ENCODE results near the gene TLCD3A. TPM values are rescaled to one million over a fixed set of nuclear protein-coding genes. Genes with fewer than 3 reads are reported as not detected.
"Not testable (repeated sequence)": the region's sequence is repeated elsewhere in the genome, so short reads cannot be mapped to it uniquely, and the experiment has no call there.

The TLCD3A gene
- total RNA-seq, 1 experiment from 2014 or later, result 42.5 TPM

DNA sequence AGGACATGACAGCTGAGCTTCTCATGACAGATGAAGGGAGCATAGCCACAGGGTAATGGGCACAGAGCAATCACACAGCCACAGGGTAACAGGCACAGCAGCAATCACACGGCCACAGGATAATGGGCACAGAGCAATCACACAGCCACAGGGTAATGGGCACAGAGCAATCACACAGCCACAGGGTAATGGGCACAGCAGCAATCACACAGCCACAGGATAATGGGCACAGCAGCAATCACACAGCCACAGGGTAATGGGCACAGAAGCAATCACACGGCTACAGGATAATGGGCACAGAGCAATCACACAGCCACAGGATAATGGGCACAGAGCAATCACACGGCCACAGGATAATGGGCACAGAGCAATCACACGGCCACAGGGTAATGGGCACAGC, 16.2 kb downstream of the TLCD3A start:
- not testable (repeated sequence) for DNase-seq (ENCODE audit: low spot score)

DNA sequence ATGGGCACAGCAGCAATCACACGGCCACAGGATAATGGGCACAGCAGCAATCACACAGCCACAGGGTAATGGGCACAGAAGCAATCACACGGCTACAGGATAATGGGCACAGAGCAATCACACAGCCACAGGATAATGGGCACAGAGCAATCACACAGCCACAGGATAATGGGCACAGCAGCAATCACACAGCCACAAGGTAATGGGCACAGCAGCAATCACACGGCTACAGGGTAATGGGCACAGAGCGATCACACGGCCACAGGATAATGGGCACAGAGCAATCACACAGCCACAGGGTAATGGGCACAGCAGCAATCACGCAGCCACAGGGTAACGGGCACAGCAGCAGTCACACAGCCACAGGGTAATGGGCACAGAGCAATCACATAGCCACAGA, 17.0 kb downstream of the TLCD3A start:
- DNase-seq (ENCODE audit: low spot score), result not testable (repeated sequence)

DNA sequence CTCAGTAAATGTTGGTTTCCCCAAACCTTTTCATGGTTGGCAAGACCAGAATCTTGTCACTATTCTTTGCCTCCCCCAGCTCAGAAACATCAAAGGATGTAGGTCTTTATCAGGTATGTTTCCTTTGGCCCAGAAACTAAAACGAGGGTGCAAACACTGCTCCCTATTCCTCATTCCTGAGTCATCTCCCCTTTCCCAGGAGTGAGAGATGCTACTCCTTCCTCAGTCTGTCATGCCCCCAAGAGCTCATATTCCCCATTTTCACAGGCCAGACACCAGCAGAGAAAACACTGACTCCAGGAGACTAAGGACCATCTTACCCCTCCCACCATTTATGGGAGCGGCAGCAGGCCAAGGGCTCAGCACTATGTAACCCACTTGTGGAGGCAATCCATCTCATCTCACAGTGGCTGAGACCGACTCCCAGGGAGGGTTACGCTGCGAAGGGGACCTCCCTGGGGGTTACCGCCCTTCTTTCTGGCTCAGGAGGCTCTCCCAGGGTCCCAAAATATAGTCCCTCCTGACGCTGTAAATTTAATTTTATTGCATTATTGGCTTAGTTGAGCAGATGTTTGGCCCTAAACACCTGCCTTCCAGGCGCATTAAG, 18.1 kb downstream of the TLCD3A start:
- DNase-seq (ENCODE audit: low spot score), result no peak

DNA sequence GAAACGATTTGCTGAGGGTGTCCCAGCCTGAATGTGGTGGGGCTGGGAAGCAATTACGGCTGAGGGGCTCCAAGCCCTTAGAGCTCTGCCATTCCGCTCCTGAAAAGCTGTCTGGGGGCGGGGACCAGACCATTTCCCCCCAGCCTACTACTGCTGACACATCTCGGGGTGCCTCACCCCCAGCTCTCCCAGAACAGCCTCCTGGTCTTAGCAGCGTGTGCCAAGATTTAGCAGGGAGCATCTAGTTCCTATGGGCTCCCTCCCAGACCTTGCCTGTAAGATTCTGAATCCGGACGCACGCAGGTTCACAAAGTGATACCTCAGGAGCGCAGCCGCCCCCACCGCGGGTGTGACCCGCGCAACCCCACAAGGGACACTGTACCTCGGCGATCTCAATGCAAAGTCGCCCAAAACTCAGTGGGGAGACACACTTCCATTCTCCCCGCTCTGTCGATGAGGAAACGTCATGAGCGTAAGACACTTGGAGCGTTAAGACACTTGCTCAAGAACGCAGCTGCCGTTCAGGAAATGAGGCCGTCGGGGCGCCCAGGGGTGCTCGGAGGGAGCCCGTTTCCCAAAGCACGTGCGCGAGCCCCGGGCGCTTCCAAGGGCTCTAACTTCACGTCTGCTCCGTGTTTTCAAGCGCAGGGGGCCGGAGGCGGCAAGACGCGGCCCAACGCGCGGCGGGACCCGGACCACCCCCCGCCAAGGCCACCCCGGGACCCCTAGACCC, 19.0 kb downstream of the TLCD3A start:
- peak; percentile 20 for DNase-seq (ENCODE audit: low spot score)

DNA sequence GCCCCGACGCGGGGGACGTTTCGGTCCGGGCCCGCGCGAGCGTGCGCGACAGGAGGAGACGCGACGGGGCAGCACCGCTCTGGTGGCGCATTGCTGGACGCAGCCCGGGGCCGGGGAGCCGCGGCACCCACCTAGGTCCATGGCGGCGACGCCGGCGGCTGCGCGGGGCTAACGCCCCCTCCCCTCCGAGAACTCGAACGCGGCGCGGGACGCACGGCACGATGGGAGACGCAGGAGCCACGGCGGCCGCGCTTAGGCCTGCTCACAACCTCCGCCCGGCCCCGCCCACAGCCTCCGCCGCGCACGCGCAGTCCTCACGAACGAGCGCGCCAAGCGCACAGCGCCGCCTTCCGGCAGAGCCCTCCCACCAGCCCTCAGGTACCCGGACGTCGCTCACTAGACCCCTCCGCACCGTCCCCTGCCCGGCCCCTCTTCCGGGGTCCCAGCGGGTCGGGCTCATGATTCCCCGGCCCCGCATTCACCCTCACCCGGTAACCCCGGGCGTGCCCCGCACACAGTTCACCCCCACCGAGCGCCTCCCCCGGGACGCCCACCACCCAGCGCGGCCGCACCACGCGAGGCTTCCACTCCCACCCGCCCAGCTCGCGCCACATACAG, 19.7 kb downstream of the TLCD3A start, which contains the start of gene GEMIN4:
Gene GEMIN4, minus strand, starts transcription at position 263 of the 618 bp plus-strand sequence. Its CDS starts 122 bp downstream, at position 141.
- peak; percentile 87 for DNase-seq (ENCODE audit: low spot score)

DNA sequence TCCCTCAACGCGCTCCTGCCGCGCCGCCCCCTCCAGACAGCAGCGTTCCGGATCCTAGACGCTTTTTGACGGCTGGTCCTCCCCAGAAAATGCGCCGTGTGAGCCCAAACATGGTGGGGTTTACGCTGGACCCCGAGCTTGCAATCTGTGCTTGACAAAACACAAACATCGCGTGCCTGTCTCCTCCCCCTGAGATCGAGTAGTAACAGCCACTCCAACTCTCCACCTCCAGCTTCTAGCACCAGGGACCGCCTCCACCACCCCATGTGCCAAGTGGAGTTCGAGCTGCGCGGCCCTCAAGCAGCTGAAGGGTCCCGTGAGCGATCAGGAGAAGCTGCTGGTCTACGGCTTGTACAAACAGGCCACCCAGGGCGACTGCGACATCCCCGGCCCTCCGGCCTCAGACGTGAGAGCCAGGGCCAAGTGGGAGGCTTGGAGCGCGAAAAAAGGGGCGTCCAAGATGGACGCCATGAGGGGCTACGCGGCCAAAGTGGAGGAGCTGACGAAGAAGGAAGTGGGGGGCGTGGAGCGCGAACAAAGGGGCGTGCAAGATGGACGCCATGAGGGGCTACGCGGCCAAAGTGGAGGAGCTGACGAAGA, 20.3 kb downstream of the TLCD3A start:
- DNase-seq (ENCODE audit: low spot score), result no peak

DNA sequence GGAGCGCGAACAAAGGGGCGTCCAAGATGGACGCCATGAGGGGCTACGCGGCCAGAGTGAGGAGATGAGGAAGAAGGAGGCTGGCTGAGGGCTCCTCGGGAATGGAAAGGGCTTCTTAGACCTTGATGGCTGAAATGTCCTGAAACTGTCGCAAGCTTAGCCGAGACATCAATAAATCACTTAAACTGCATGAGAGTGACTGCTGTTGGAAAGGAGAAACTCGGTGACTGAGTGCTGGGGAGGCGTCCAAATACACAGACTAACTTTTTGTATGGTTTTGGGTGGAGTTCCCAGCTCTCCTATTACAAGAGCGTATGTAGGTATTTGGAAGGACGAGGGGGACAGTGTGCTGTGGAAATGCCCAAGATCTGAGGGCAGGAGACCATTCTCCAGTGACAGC, 21.0 kb downstream of the TLCD3A start:
- no peak for DNase-seq (ENCODE audit: low spot score)

DNA sequence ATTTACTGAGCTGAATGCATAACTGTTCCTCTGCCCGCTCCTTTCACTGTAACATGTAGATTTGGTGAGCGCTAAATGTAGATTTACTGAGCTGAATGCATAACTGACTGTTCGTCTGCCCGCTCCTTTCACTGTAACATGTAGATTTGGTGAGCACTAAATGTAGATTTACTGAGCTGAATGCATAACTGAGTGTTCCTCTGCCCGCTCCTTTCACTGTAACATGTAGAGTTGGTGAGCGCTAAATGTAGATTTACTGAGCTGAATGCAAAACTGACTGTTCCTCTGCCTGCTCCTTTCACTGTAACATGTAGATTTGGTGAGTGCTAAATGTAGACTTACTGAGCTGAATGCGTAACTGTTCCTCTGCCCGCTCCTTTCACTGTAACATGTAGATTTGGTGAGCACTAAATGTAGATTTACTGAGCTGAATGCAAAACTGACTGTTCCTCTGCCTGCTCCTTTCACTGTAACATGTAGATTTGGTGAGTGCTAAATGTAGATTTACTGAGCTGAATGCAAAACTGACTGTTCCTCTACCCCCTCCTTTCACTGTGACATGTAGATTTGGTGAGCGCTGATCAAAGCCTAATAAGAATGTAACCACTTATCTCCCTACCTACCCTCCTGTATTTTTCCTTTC, 23.0 kb downstream of the TLCD3A start:
- not testable (repeated sequence) for DNase-seq (ENCODE audit: low spot score)

DNA sequence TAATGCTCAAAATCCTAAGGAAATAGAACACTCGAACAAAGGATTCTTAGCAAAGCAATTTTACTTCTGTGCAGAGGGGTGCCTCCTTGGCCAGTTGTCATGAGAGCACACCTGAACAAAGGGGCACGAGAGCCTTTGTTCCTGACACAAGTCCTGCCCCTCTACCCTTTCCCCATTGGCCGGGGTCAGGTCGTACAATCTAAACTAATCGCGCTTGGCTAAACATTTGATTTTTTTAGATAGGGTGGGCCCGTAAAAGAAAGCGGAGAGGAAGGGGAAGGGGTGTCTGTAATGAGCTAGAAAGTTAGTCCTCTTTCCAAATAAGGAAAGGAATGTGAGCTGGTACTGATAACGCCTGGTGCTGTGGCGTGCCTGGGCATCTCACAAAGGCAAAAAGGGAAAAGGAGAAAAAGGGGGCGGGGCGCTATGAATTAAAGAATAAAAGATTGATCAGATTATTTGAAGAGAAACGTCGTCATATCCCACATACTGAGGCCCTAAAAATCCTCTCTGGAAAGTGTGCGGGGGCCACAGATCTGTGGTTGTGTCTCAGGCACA, 23.7 kb downstream of the TLCD3A start:
- not testable (repeated sequence) for DNase-seq (ENCODE audit: low spot score)

DNA sequence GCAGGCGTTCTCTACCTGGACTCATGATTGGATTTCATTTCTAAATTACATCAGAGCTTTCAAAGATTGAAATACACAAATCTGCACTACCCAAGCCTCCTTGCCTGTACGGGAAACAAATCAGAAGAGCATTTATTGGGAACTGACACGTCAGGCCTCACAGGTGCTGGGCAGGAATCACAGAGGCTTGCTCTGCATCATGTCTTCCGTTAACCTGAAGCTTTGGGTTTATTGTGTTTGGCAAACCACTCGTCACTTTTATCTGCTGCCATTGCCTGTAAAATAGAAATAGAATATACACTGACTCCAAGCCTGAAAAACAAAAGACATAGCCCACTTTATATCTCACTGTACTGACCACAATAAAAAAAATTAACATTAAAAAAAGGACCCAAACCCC, 27.6 kb downstream of the TLCD3A start:
- no peak for DNase-seq (ENCODE audit: low spot score)

DNA sequence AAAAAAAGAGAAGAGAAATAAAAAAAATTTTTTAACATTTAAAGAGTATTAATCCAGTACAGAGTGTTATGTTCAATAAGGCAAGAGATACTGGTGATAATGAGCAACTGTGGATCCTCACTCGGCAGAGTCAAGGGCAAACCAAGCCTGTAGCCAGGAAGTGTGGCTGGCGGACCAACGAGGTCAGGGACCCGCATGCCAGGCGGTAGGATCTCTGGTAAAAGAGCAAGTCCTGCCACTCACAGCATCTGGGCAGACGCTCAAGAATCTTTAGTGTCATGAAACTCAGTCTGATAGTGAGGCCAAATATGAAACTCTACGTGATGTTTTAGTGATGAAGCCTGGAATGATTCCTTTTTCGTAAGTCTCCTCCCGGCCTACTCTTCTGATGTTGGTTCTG, 28.0 kb downstream of the TLCD3A start:
- no peak for DNase-seq (ENCODE audit: low spot score)

DNA sequence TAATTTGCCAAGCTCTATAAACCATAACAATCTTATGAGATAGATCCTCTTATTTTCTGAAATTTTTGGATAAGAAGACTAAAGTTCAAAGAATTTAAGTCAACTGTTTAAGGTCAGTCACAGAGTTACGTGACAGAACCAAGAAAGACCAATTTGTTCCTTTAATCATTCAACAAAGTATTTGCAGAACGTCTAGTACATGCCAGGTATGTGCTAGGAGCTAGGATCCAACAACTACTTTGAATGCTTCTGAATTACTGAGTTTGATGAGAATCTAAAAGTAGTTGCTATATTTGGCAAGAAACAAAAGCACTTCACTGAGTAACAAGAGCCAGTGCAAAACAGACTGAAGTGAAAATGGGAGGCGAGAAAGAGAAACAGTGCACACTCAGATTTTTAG, 34.7 kb downstream of the TLCD3A start:
- DNase-seq (ENCODE audit: low spot score), result no peak

DNA sequence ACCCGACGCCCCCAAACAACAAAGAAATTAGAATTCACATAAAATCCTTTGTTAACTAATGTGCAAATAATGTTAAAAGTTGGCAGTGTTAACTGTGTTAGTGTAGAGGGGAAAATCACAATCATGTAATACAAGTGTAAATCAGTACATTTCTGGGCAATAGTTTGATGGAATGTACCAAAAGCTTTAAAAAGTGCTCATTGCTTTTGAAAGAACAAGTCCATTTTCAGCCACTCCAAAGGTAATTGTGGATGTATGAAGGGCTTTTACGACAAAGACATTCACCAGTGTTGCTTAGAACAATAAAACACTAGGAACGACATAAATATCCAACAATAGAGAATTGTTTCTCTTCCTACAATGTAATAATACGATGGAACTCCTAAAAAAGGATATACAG, 40.6 kb downstream of the TLCD3A start:
- no peak for DNase-seq (ENCODE audit: low spot score)

DNA sequence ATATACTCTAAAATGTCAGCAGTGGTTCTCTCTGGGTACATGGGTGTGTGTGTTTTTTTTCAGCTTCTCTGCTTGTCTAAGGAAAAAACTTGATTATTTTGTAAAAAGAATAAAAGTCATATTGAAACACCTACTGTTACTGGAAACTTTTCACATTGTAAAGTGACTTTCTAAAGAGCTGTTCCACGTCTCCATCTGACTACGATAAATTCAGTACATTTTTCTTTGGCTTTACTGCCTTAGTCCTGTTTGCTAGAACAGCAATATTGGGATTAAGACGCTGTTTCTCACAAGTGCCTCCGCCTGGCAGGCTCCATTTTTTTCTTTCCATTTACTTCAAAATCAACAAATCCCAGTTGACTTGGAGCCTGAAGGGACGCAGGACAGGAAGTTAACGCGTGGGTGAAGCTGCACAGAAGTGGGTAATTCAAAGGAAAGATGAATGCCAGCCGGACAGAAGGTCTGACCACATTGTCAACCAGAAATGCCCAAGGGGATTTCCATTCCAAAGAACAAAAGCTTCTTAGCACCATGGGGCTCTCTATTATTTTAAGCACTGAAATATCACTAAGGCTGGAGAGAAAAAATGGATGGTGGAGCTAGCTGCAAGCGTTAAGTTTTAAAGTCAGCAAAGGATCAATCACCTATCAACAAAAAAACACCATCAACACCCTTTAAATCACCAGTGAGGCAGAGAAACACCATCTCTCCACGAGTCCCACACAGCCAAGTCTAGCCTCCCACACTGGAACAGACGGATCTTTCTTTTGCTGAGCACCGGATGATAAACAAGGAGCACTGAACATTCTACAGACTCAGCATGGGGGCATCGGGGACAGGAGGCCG, 41.3 kb downstream of the TLCD3A start:
- no peak for DNase-seq (ENCODE audit: low spot score)

DNA sequence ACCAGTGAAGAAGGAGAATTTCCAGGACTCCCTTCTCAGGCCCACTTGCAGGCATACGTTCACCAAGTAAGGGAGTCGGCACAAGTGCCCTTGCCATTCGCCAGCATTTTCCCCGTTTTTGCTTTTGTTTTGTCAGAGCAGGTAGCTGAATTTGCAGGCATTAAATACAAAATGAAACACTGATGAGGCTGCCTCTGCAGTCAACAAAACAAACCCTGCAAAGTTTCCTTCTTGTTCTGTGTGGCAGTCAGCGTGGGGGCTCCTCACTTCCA, 41.9 kb downstream of the TLCD3A start:
- no peak for DNase-seq (ENCODE audit: low spot score)

DNA sequence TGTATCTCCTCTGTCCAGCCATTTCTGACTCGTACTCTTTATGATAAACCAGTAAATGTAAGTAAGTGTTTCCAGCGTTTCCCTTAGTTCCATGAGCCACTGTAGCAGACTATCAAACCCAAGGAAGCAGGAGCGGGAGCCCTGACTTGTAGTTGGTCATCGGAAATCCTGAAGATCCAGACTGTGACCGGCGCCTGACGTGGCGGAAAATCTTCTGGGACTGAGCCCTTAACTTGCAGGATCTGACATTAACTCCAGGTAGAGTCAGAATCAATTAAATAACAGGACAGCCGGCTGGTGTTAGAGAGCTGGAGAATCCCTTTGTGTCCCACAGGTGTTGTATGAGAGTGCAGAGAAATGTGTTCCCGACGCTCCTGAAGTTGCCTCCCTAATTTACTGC, 45.7 kb downstream of the TLCD3A start:
- no peak for DNase-seq (ENCODE audit: low spot score)

DNA sequence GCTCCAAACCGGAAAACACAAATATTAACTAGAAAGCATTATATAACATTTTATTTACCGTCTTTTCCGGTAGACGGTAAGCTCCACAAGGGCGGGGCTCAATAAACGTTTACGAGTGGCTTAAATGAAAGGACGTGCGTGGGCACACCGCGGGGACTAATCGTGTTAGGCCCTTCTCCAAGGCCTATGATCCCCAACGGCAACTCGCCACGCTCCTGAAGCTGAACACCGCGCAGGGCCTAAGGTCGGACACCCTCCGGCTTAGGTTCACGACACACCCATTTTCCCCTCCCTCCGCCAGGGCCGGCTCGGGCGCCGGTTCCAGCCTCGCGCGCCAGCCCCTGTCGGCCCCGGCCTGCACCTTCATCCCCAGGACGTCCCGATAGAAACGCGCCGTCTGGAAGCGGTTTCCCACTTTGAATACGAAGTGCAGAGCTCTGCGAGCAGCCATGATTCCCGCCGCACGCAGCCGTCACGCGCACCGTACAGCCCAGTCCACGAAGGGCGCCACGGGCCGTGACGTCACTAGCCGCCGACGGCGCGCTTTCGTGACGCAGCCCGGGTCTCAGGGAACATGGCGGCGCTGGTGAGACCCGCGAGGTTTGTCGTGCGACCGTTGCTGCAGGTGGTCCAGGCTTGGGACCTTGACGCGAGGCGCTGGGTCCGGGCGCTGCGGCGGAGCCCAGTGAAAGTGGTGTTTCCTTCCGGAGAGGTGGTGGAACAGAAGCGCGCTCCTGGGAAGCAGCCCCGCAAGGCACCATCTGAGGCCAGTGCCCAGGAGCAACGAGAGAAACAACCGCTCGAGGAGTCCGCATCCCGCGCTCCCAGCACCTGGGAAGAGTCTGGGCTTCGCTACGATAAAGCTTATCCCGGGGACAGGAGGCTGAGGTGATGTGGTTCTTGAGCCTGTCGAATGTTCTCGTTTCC, 49.7 kb downstream of the TLCD3A start, which contains the start of the genes GLOD4 and MRM3:
Gene GLOD4, minus strand, starts transcription at position 476 of the 927 bp plus-strand sequence. Its CDS starts 25 bp downstream, at position 451.
Gene MRM3, plus strand, starts transcription at position 549 of the 927 bp plus-strand sequence. Its CDS starts 26 bp downstream, at position 575.
- DNase-seq (ENCODE audit: low spot score), result peak; percentile 85

DNA sequence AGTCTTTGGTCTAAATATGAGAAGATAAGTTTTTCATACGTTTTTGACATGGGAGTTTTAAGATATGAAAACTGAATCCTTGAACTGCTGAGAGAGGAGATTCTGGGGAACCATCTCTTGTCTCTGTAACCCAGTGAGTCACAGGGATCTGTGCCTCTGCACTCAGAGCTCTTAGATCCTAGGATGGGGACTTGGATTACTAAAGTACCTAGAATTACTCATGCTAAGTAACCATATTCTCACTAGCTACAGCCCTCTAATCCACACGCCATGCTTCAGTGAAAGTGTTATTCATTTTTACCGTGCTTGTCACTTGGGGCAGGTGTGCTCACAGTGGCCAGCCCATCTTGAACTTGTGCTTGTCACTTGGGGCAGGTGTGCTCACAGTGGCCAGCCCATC, 51.7 kb downstream of the TLCD3A start:
- no peak for DNase-seq (ENCODE audit: low spot score)

DNA sequence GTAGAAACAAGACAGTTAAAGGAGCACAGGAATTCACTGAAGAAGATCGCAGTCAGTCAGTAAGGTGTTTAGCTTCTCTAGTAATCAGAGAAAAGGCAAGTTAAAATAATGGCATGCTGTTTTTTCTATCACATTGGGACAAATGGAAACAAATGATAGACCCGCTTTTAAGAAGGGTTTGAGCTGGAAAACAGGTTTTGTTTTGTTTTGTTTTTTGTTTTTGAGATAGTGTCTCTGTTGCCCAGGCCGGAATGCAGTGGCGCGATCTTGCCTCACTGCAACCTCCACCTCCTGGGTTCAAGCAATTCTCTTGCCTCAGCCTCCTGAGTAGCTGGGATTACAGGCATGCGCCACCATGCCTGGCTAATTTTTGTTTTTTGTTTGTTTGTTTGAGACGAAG, 53.5 kb downstream of the TLCD3A start:
- DNase-seq (ENCODE audit: low spot score), result not testable (repeated sequence)

All from H4 (cell line).